ENCODE measurements around the gene EIF4ENIF1.

Gene EIF4ENIF1

DNA sequence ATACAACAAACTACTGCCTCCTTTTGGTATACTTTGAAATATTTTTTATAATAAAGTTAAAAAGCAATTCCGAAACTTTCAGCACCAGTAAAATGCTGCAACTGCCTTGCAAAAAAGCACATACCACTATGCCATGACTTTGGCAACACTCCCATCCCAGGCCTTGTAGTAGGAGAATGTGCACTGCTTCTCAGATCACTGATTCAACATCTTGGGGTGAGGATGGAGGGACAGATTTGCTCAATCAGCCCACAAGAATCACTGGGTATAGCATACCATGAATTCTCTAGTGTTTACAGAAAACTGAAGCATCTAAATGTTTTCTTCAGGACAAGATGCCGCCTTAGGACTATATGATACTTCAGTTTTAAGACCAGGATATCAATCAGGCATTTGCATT is 14.9 kb downstream of the EIF4ENIF1 start:
- no CpG with 5 or more reads among the region's 2 CpGs for WGBS
- H2BK15ac ChIP-seq (ENCODE audit: low read depth, poor library complexity, severe bottlenecking) = no peak overlapping the region
- H3K36me3 ChIP-seq (ENCODE audit: control insufficient read depth in 1 of 2, insufficient read depth in 2 of 2, low read depth in 1 of 2, low read length in 2 of 2) = peaks cover 32 to 70% of the 10 kb centered on the region in 2 experiments
- H3K27me3 ChIP-seq (ENCODE audit: control insufficient read depth in 1 of 2, insufficient read depth in 1 of 2, low read length in 2 of 2) = no peaks in the 10 kb centered on the region
- no peak overlapping the region for H3K23ac ChIP-seq (ENCODE audit: low read length in 2 of 2)
- H3K4me1 ChIP-seq (ENCODE audit: control insufficient read depth, insufficient read depth, low read depth, low read length) = peaks cover 4% of the 10 kb centered on the region
- H3K9ac ChIP-seq (ENCODE audit: low read length) = no peak overlapping the region
- no peak overlapping the region for H3K4me2 ChIP-seq (ENCODE audit: low read length, poor library complexity, severe bottlenecking)
- H2AK5ac ChIP-seq (ENCODE audit: low read length, severe bottlenecking) = no peak overlapping the region
- DNase-seq = peak; percentile 35
- no peak overlapping the region for H3K4ac ChIP-seq (ENCODE audit: low read depth in 1 of 2, low read length in 2 of 2)
- no peak overlapping the region for H2AFZ ChIP-seq (ENCODE audit: low read depth, low read length)
- H3K14ac ChIP-seq (ENCODE audit: low read length in 2 of 2) = no peak overlapping the region
- H2BK5ac ChIP-seq (ENCODE audit: low read depth, low read length, poor library complexity, severe bottlenecking) = no peak overlapping the region
- no peak overlapping the region for H4K91ac ChIP-seq (ENCODE audit: low read length)
- no peak overlapping the region for H3K4me3 ChIP-seq (ENCODE audit: insufficient read depth in 1 of 2, low read depth in 1 of 2, low read length in 2 of 2)
- no peak overlapping the region for H3K27ac ChIP-seq (ENCODE audit: low read length, poor library complexity, severe bottlenecking)
- no peaks in the 10 kb centered on the region for H3K9me3 ChIP-seq (ENCODE audit: control insufficient read depth, low read length)
- no peak overlapping the region for H2BK12ac ChIP-seq (ENCODE audit: low read length in 2 of 2)
- H2BK120ac ChIP-seq (ENCODE audit: low read depth, low read length) = no peak overlapping the region
- peaks cover 9% of the 10 kb centered on the region for H3K79me1 ChIP-seq (replicated peaks; ENCODE audit: low read length, poor library complexity, severe bottlenecking)
- H4K8ac ChIP-seq (ENCODE audit: low read length) = no peak overlapping the region
- no peak overlapping the region for H3K18ac ChIP-seq (ENCODE audit: low read depth in 1 of 2, low read length in 2 of 2)

DNA sequence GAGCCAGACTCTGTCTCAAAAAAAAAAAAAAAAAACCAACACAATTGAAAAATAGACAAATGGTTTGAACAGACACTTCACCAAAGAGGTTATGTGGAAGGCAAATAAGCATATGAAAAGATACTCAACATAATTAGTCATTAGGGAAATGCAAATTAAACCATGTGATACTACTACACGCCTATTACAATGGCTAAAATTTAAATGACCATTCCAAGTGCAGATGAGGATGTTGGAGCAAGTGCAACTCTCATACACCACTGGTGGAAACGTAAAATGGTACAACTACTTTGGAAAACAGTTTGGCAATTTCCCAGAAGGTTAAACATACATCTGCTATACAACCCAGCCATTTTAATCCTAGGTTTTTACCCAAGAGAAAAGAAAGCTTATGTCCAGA is 24.3 kb downstream of the EIF4ENIF1 start:
- Histone ChIP-seq H3K4ac (ENCODE audit: low read depth in 1 of 2, low read length in 2 of 2) (no peak overlapping the region), H3K27me3 (ENCODE audit: control insufficient read depth in 1 of 2, insufficient read depth in 1 of 2, low read length in 2 of 2) (no peaks in the 10 kb centered on the region), H3K18ac (ENCODE audit: low read depth in 1 of 2, low read length in 2 of 2) (no peak overlapping the region), H3K4me1 (ENCODE audit: control insufficient read depth, insufficient read depth, low read depth, low read length) (no peaks in the 10 kb centered on the region), H3K9me3 (ENCODE audit: control insufficient read depth, low read length) (no peaks in the 10 kb centered on the region), H2AK5ac (ENCODE audit: low read length, severe bottlenecking) (no peak overlapping the region), H4K8ac (ENCODE audit: low read length) (no peak overlapping the region), H2BK120ac (ENCODE audit: low read depth, low read length) (no peak overlapping the region), H3K4me2 (ENCODE audit: low read length, poor library complexity, severe bottlenecking) (no peak overlapping the region), H2BK5ac (ENCODE audit: low read depth, low read length, poor library complexity, severe bottlenecking) (no peak overlapping the region), H2BK15ac (ENCODE audit: low read depth, poor library complexity, severe bottlenecking) (no peak overlapping the region), H2AFZ (ENCODE audit: low read depth, low read length) (no peak overlapping the region), H3K9ac (ENCODE audit: low read length) (no peak overlapping the region), H3K23ac (ENCODE audit: low read length in 2 of 2) (no peak overlapping the region), H4K91ac (ENCODE audit: low read length) (no peak overlapping the region), H3K27ac (ENCODE audit: low read length, poor library complexity, severe bottlenecking) (no peak overlapping the region), H3K36me3 (ENCODE audit: control insufficient read depth in 1 of 2, insufficient read depth in 2 of 2, low read depth in 1 of 2, low read length in 2 of 2) (peaks cover 47 to 77% of the 10 kb centered on the region in 2 experiments), H3K79me1 (replicated peaks; ENCODE audit: low read length, poor library complexity, severe bottlenecking) (peaks cover 25% of the 10 kb centered on the region), H3K4me3 (ENCODE audit: insufficient read depth in 1 of 2, low read depth in 1 of 2, low read length in 2 of 2) (no peak overlapping the region), H2BK12ac (ENCODE audit: low read length in 2 of 2) (no peak overlapping the region), H3K14ac (ENCODE audit: low read length in 2 of 2) (no peak overlapping the region)
- 100% methylated on average over 2 of the region's 2 CpGs for WGBS
- DNase-seq = no peak

DNA sequence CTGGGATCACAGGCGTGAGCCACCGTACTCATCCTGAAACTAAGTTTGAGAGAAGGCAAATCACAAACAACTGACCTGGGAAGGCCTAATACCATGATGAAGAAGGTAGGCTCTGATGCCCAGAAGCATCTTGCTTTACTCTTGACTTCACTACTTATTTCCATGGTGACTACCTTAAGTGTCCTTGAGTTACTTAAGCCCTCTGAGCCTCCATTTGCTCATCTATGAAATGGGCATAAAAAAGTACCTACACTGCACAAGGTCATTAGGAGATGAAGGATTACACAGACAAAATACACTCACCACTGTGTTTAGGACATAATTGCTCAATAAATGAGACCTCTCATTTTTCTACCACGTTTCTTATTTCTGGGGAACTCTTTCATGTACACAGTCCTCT is 27.9 kb downstream of the EIF4ENIF1 start:
- Histone ChIP-seq H3K18ac (ENCODE audit: low read depth in 1 of 2, low read length in 2 of 2) (no peak overlapping the region), H3K4me2 (ENCODE audit: low read length, poor library complexity, severe bottlenecking) (no peak overlapping the region), H2BK5ac (ENCODE audit: low read depth, low read length, poor library complexity, severe bottlenecking) (no peak overlapping the region), H3K9ac (ENCODE audit: low read length) (no peak overlapping the region), H2AK5ac (ENCODE audit: low read length, severe bottlenecking) (no peak overlapping the region), H2BK120ac (ENCODE audit: low read depth, low read length) (no peak overlapping the region), H3K4me1 (ENCODE audit: control insufficient read depth, insufficient read depth, low read depth, low read length) (no peaks in the 10 kb centered on the region), H3K4me3 (ENCODE audit: insufficient read depth in 1 of 2, low read depth in 1 of 2, low read length in 2 of 2) (no peak overlapping the region), H3K23ac (ENCODE audit: low read length in 2 of 2) (no peak overlapping the region), H2BK12ac (ENCODE audit: low read length in 2 of 2) (no peak overlapping the region), H2BK15ac (ENCODE audit: low read depth, poor library complexity, severe bottlenecking) (no peak overlapping the region), H4K8ac (ENCODE audit: low read length) (no peak overlapping the region), H3K9me3 (ENCODE audit: control insufficient read depth, low read length) (no peaks in the 10 kb centered on the region), H3K79me1 (replicated peaks; ENCODE audit: low read length, poor library complexity, severe bottlenecking) (peaks cover 31% of the 10 kb centered on the region), H3K27me3 (ENCODE audit: control insufficient read depth in 1 of 2, insufficient read depth in 1 of 2, low read length in 2 of 2) (no peaks in the 10 kb centered on the region), H3K27ac (ENCODE audit: low read length, poor library complexity, severe bottlenecking) (no peak overlapping the region), H3K36me3 (ENCODE audit: control insufficient read depth in 1 of 2, insufficient read depth in 2 of 2, low read depth in 1 of 2, low read length in 2 of 2) (peaks cover 43 to 83% of the 10 kb centered on the region in 2 experiments), H3K14ac (ENCODE audit: low read length in 2 of 2) (no peak overlapping the region), H3K4ac (ENCODE audit: low read depth in 1 of 2, low read length in 2 of 2) (no peak overlapping the region), H2AFZ (ENCODE audit: low read depth, low read length) (no peak overlapping the region), H4K91ac (ENCODE audit: low read length) (no peak overlapping the region)
- DNase-seq = no peak
- 93% methylated on average over 3 of the region's 3 CpGs for WGBS

DNA sequence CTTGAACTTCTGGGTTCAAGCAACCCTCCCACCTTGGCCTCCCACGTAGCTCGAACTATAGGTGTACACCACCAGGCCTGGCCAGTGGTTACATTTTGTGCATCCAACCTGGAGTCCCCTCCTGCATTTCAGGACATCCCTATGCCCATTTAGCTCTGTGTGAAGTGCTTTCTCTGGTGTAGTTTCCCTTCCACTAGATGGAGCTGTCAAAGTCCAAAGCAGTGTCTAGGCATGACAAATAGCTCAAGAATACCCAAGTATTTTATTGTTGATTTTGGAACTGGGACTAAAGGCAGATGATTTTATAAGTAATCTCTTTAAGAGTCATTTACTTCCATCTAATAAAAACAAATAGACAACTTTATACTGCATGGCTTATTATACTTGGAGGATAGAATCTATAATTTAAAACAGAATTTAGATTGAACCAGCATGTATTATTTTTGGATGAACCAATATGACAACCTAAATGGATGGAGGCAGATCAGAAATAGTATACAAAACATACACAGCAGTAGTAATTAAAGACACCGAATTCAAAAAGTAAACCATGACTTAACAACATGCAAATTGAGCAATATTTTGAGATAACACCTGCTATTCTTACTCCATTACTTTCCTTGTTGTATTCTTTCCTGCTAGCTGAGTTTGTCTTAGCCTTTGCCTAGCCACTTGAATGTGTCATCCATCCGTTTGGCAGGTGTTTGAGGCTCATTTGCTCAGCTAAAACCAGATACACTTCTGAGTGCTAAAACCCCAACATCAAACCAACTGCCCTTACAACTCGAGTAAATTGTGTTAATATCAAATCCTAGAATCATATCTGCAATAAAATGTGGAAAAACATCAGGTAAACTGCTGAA is 37.7 kb downstream of the EIF4ENIF1 start:
- peaks cover 25% of the 10 kb centered on the region for H3K79me1 ChIP-seq (replicated peaks; ENCODE audit: low read length, poor library complexity, severe bottlenecking)
- H3K9ac ChIP-seq (ENCODE audit: low read length) = no peak overlapping the region
- no peak overlapping the region for H3K14ac ChIP-seq (ENCODE audit: low read length in 2 of 2)
- H2AFZ ChIP-seq (ENCODE audit: low read depth, low read length) = no peak overlapping the region
- H3K4ac ChIP-seq (ENCODE audit: low read depth in 1 of 2, low read length in 2 of 2) = no peak overlapping the region
- WGBS = 90% methylated on average over 4 of the region's 5 CpGs
- H2BK5ac ChIP-seq (ENCODE audit: low read depth, low read length, poor library complexity, severe bottlenecking) = no peak overlapping the region
- no peaks in the 10 kb centered on the region for H3K27me3 ChIP-seq (ENCODE audit: control insufficient read depth in 1 of 2, insufficient read depth in 1 of 2, low read length in 2 of 2)
- no peak overlapping the region for H3K18ac ChIP-seq (ENCODE audit: low read depth in 1 of 2, low read length in 2 of 2)
- H3K4me2 ChIP-seq (ENCODE audit: low read length, poor library complexity, severe bottlenecking) = no peak overlapping the region
- H2AK5ac ChIP-seq (ENCODE audit: low read length, severe bottlenecking) = no peak overlapping the region
- no peak overlapping the region for H2BK12ac ChIP-seq (ENCODE audit: low read length in 2 of 2)
- no peak overlapping the region for H2BK120ac ChIP-seq (ENCODE audit: low read depth, low read length)
- peaks cover 34 to 78% of the 10 kb centered on the region in 2 experiments for H3K36me3 ChIP-seq (ENCODE audit: control insufficient read depth in 1 of 2, insufficient read depth in 2 of 2, low read depth in 1 of 2, low read length in 2 of 2)
- peak; percentile 62 for DNase-seq
- peaks cover 3% of the 10 kb centered on the region for H3K4me1 ChIP-seq (ENCODE audit: control insufficient read depth, insufficient read depth, low read depth, low read length)
- H3K23ac ChIP-seq (ENCODE audit: low read length in 2 of 2) = no peak overlapping the region
- no peaks in the 10 kb centered on the region for H3K9me3 ChIP-seq (ENCODE audit: control insufficient read depth, low read length)
- H3K27ac ChIP-seq (ENCODE audit: low read length, poor library complexity, severe bottlenecking) = no peak overlapping the region
- H4K91ac ChIP-seq (ENCODE audit: low read length) = no peak overlapping the region
- no peak overlapping the region for H3K4me3 ChIP-seq (ENCODE audit: insufficient read depth in 1 of 2, low read depth in 1 of 2, low read length in 2 of 2)
- H4K8ac ChIP-seq (ENCODE audit: low read length) = no peak overlapping the region
- H2BK15ac ChIP-seq (ENCODE audit: low read depth, poor library complexity, severe bottlenecking) = no peak overlapping the region
